Pancreas (tissue), 10 donors: ENCODE measurements around the gene ANO7. TPM values are rescaled to one million over a fixed set of nuclear protein-coding genes. Genes with fewer than 3 reads are reported as not detected.
A peak's percentile ranks its signal among the peaks of the same experiment; 100 is the strongest.

Experiments
- ATAC-seq, 4 donors: fragments of 200-7000 bp; cut with Tn5 transposase; one replicate each; pipeline versions ENCODE4 v1.8.0 to v1.9.1; 2020; ENCODE audit warnings: mild to moderate bottlenecking in 4 of 4, moderate library complexity in 4 of 4
- DNase-seq, 6 donors: peaks; one replicate each; pipeline ENCODE4 v3.0.0-alpha.2; 2020
- FAIRE-seq: peaks from 2 replicates; lab custom pipeline; 2012; peaks lifted over from hg19 to GRCh38; lab: Jason Lieb, UNC
- H3K27ac ChIP-seq, 4 donors: fragments of 200-600 bp; sonication (generic); 1 replicate in 3 of 4; 2 replicates in 1 of 4; pipeline versions ENCODE4 v1.5.0 to v1.8.0; 2020
- H3K27me3 ChIP-seq, 4 donors: fragments of 200-600 bp; one replicate each; pipeline ENCODE4 v1.8.0; 2021
- H3K36me3 ChIP-seq, 3 donors: fragments of 200-600 bp; sonication (generic) in 1 of 3; one replicate each; pipeline versions ENCODE4 v1.5.0 to v1.8.0; 2020 to 2021
- H3K4me1 ChIP-seq, 3 donors: fragments of 200-600 bp; one replicate each; pipeline ENCODE4 v1.8.0; 2021
- H3K4me3 ChIP-seq, 4 donors: fragments of 200-600 bp; sonication (generic) in 2 of 4; one replicate each; pipeline versions ENCODE4 v1.5.0 to v1.8.0; 2020 to 2021
- H3K9me3 ChIP-seq, 4 donors: fragments of 200-600 bp; one replicate each; pipeline ENCODE4 v1.8.0; 2021
- WGBS, 2 donors: extraction: QIAGEN DNeasy Blood & Tissue Kit; methylation state at CpG; one replicate each; pipeline ENCODE4 v1.1.7; 2013; 5-methylcytosine and 5-hydroxymethylcytosine counted together
- intact Hi-C, 3 donors: fragments of 100-400 bp; cut with DNase I; formaldehyde crosslinking; loops; one replicate each; pipeline versions ENCODE4 v1.11.1 to v1.14.2; 2022
- polyA plus RNA-seq, 2 donors: library from polyadenylated mRNA; stranded (reverse); fragments of 200-250 nt; gene quantifications; one replicate each; pipeline ENCODE4 v1.2.3, GENCODE V29; 2013
- total RNA-seq, 6 donors: library from RNA; stranded (reverse); fragmentation: NEBNext Ultra II Directional in 4 of 6; extraction: Animal tissue kit (Norgen Biotek cat#: 25700) in 4 of 6; gene quantifications; one replicate each; pipeline versions ENCODE4 v1.2.1 to v1.2.4, GENCODE V29; 2021 to 2023
- TF ChIP-seq, protein P1 (sequence below), 4 donors: fragments of 200-600 bp; sonication (generic) in 3 of 4; IDR thresholded peaks; one replicate each; pipeline versions ENCODE4 v1.5.0 to v1.8.0; 2021; ENCODE audit warnings: antibody characterized with exemption in 4 of 4
- donor health status: healthy with polysubstance abuse.
- donor health status: DM: no; HTN: no; CAD: no; lungs with moderate emphysema.
- donor health status: DM: no; HTN: no; CAD: no.
- donor health status: control.
- donor health status: control.
- donor health status: Bipolar disorder and iron deficiency.
- donor health status: DM: yes; HTN: yes; CAD: no.
- donor health status: DM: no; HTN: no; CAD: no.
- donor health status: DM: no; HTN: no; CAD: no.
- donor health status: DM: yes; HTN: yes; CAD: no.

ANO7 gene
- total and polyA plus RNA-seq, 8 donors, result 0.66 to 1.8 (median 1.1) TPM

DNA sequence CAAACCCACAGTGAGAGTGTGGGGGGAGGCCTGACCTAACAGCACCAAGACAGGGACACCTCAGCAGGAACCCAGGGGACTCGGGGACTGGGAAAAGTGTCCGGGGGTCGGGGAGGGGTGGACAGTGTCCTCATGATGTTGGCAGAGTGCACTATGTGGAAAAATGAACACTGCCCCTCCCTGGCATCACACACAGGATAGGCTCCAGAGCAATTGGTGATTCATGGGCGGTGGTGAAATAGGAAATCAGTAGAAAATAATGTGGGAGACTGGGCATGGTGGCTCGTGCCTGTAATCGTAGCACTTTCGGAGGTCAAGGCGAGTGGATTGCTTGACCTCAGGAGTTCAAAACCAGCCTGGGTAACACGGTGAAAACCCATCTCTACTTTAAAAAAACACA is 3.6 kb upstream of the ANO7 start:
- Histone ChIP-seq H3K4me3 (no peak overlapping the region), H3K27me3 (no peaks in the 10 kb centered on the region), H3K36me3 (no peaks in the 10 kb centered on the region), H3K4me1 (no peaks in the 10 kb centered on the region), H3K9me3 (no peaks in the 10 kb centered on the region), H3K27ac (no peak overlapping the region)
- ATAC-seq (no peak), DNase-seq (no peak), FAIRE-seq (no peak)
- TF ChIP-seq, protein P1, sequence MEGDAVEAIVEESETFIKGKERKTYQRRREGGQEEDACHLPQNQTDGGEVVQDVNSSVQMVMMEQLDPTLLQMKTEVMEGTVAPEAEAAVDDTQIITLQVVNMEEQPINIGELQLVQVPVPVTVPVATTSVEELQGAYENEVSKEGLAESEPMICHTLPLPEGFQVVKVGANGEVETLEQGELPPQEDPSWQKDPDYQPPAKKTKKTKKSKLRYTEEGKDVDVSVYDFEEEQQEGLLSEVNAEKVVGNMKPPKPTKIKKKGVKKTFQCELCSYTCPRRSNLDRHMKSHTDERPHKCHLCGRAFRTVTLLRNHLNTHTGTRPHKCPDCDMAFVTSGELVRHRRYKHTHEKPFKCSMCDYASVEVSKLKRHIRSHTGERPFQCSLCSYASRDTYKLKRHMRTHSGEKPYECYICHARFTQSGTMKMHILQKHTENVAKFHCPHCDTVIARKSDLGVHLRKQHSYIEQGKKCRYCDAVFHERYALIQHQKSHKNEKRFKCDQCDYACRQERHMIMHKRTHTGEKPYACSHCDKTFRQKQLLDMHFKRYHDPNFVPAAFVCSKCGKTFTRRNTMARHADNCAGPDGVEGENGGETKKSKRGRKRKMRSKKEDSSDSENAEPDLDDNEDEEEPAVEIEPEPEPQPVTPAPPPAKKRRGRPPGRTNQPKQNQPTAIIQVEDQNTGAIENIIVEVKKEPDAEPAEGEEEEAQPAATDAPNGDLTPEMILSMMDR (IDR thresholded peaks at IDR 0.05), result no peak
- intact Hi-C loops, result no loop called here
- 69 to 70% methylated on average over 9 of the region's 9 CpGs for WGBS, 2 donors

DNA sequence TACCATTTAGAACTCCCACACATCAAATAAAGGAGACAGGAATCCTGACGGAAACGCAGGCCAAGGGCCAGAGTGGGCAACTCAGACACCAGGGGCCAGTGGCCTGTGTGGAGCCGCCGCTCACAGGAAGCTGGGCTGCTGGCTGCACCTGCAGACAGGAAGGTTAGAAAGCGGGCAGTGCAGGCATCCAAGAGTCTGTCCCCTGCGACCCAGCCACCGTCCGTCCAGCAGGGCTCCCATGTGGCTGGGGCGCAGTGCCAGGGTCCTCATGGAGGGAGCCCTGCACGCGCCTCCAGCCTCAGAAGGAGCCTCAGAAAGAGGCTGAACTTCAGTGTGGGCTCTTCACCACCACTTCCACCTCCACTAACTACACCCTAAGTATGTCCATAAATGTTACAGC is 2.5 kb upstream of the ANO7 start:
- no peaks in the 10 kb centered on the region for H3K36me3 ChIP-seq
- H3K27me3 ChIP-seq, result no peaks in the 10 kb centered on the region
- TF ChIP-seq, protein P1 (IDR thresholded peaks at IDR 0.05), result no peak
- no peak overlapping the region for H3K27ac ChIP-seq
- H3K4me3 ChIP-seq, result no peak overlapping the region
- intact Hi-C loops, result no loop called here
- H3K4me1 ChIP-seq, result no peaks in the 10 kb centered on the region
- ATAC-seq (no peak), FAIRE-seq (no peak), DNase-seq (no peak)
- WGBS, 2 donors, result 71 to 89% methylated on average over 9 to 11 of the region's 11 CpGs
- H3K9me3 ChIP-seq, result no peaks in the 10 kb centered on the region

DNA sequence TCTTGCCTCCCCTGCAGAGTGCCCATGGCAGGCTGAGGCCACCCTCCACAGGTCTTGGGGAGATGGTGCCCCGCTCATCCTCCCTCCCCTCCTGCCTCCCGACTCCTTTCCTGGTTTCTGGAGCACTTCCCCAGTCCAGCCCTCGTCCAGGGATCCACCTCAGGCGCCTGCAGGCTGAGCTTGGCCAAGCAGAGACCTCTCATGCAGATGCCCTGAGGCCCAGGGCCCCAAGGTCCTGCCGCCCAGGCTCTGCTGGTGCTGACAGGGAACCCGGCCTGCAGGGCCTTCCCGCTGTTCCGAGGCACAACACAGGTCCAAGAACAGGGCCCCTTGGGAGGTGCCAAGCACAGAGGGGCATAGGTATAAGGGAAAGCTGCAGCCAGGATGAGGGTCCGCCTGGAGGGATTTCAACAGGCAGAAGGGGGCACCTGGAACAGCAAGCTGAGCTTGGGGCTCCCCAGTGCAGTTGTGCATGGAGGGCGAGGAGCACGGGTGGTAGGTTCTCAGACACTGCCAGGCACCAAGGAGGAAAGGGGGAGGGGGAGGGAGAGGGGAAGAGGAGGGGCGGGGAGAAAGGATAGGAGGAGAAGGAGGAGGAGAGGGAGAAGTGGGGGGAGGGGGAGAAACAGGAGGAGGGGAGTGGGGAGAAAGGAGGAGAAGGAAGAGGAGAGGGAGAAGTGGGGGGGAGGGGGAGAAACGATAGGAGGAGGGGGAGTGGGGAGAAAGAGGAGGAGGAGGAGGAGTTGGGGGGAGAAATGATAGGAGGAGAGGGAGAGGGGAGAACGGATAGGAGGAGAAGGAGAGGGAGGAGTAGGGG is 1.2 kb upstream of the ANO7 start:
- Histone ChIP-seq H3K9me3 (no peaks in the 10 kb centered on the region), H3K4me1 (no peaks in the 10 kb centered on the region), H3K36me3 (no peaks in the 10 kb centered on the region), H3K4me3 (no peak overlapping the region), H3K27me3 (no peaks in the 10 kb centered on the region), H3K27ac (no peak overlapping the region)
- ATAC-seq (no peak), DNase-seq (peak in 1 of 6 donors; percentile 68), FAIRE-seq (no peak)
- intact Hi-C loops, result no loop called here
- WGBS, 2 donors, result 49 to 57% methylated on average over 14 of the region's 14 CpGs
- TF ChIP-seq, protein P1 (IDR thresholded peaks at IDR 0.05), result no peak

DNA sequence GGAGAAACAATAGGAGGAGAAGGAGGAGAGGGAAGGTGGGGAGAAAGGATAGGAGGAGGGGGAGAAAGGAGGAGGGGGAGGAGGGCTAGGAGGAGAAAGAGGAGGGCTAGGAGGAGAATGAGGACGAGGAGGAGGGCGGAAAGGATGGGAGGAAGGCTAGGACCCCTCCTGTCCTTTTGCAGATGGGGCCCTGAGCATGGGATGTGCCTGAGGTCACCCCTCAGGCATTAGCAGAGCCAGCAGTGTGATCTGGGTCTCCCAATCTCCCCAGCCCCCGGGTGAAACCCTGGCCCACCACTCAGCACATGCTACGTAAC is 601 bp upstream of the ANO7 start:
- H3K9me3 ChIP-seq, result no peaks in the 10 kb centered on the region
- no peak overlapping the region for H3K27ac ChIP-seq
- 60 to 70% methylated on average over 4 of the region's 4 CpGs for WGBS, 2 donors

More for the DNA sequence above, 601 bp upstream of the ANO7 start:
- no peak for DNase-seq
- Histone ChIP-seq H3K4me1 (no peaks in the 10 kb centered on the region), H3K27me3 (no peaks in the 10 kb centered on the region), H3K36me3 (no peaks in the 10 kb centered on the region), H3K4me3 (no peak overlapping the region)
- ATAC-seq, result no peak
- TF ChIP-seq, protein P1 (IDR thresholded peaks at IDR 0.05), result no peak
- no peak for FAIRE-seq
- intact Hi-C loops, result no loop called here
